H1 (cell line): ENCODE data around the gene PKM. TPM values are rescaled to one million over a fixed set of nuclear protein-coding genes. Genes with fewer than 3 reads are reported as not detected.

Experiments
- CTCF ChIA-PET: fragments of 300-600 bp; sonication (Branson Sonifier 250); formaldehyde crosslinking; loops from one replicate; lab custom pipeline; 2021; ENCODE audit not compliant: partially characterized antibody; lab: Charles Lee
- POLR2A ChIA-PET: fragments of 300-600 bp; sonication (Branson Sonifier 250); formaldehyde crosslinking; loops from one replicate; lab custom pipeline; 2021; ENCODE audit warnings: inconsistent platforms; ENCODE audit not compliant: partially characterized antibody; lab: Charles Lee
- DNase-seq, 2 experiments: peaks; one replicate each; pipeline versions ENCODE4 v3.0.0 to v3.0.0-alpha.2; 2010 to 2022; ENCODE audit warnings: low spot score in 2 of 2, low read depth in 1 of 2, mixed read lengths in 1 of 2
- FAIRE-seq: peaks from 2 replicates; lab custom pipeline; 2011; peaks lifted over from hg19 to GRCh38; lab: Jason Lieb, UNC
- H2AFZ ChIP-seq: 2 replicates; pipeline ENCODE4 v1.8.1; 2012; ENCODE audit warnings: low read length, inconsistent platforms
- H2AK5ac ChIP-seq: 2 replicates; pipeline ENCODE4 v1.6.1; 2013; ENCODE audit warnings: low read depth, low read length
- H2BK120ac ChIP-seq: replicated peaks from 2 replicates; pipeline ENCODE3; 2013; ENCODE audit warnings: low read depth, low read length, inconsistent platforms
- H2BK12ac ChIP-seq: 2 replicates; pipeline ENCODE4 v1.6.1; 2013; ENCODE audit warnings: low read depth, low read length
- H2BK15ac ChIP-seq: 2 replicates; pipeline ENCODE4 v1.6.1; 2013; ENCODE audit warnings: low read length
- H2BK20ac ChIP-seq: 2 replicates; pipeline ENCODE4 v1.6.1; 2013; ENCODE audit warnings: low read length
- H2BK5ac ChIP-seq: 2 replicates; pipeline ENCODE4 v1.6.1; 2013; ENCODE audit warnings: low read depth, low read length
- H3K14ac ChIP-seq: 2 replicates; pipeline ENCODE4 v1.6.1; 2013; ENCODE audit warnings: inconsistent platforms; ENCODE audit not compliant: insufficient read length
- H3K18ac ChIP-seq: 2 replicates; pipeline ENCODE4 v1.6.1; 2013; ENCODE audit warnings: low read length; ENCODE audit errors: extremely low read depth
- H3K23ac ChIP-seq: 2 replicates; pipeline ENCODE4 v1.6.1; 2013; ENCODE audit warnings: inconsistent platforms; ENCODE audit not compliant: insufficient read length
- H3K23me2 ChIP-seq: 2 replicates; pipeline ENCODE4 v1.6.1; 2013; ENCODE audit warnings: low read depth, low read length
- H3K27ac ChIP-seq: 2 replicates; pipeline ENCODE4 v1.6.1; 2011; ENCODE audit warnings: low read depth, low read length, inconsistent platforms
- H3K27me3 ChIP-seq, 4 experiments: replicated peaks in 1 of 4; 1 replicate in 1 of 4; 2 replicates in 3 of 4; pipeline versions ENCODE4 v1.6.1 to v1.8.1; 2011 to 2013; ENCODE audit warnings: low read length in 3 of 4, mild to moderate bottlenecking in 3 of 4, inconsistent platforms in 2 of 4, mixed read lengths in 2 of 4, moderate library complexity in 1 of 4; ENCODE audit not compliant: control insufficient read depth in 3 of 4, insufficient read depth in 3 of 4; ENCODE audit errors: extremely low read depth in 1 of 4
- H3K36me3 ChIP-seq, 4 experiments: 2 replicates each; pipeline versions ENCODE4 v1.6.1 to v1.8.1; 2011 to 2013; ENCODE audit warnings: mild to moderate bottlenecking in 4 of 4, low read length in 3 of 4, moderate library complexity in 2 of 4, control low read depth in 1 of 4, inconsistent platforms in 1 of 4; ENCODE audit not compliant: insufficient read depth in 4 of 4, control insufficient read depth in 2 of 4
- H3K4ac ChIP-seq: replicated peaks from 2 replicates; pipeline ENCODE3; 2013; ENCODE audit warnings: low read length, low read depth, mixed read lengths, inconsistent platforms; ENCODE audit not compliant: insufficient read length
- H3K4me1 ChIP-seq, 4 experiments: replicated peaks in 1 of 4; 1 replicate in 1 of 4; 2 replicates in 3 of 4; pipeline versions ENCODE4 v1.6.1 to v1.8.1; 2011 to 2013; ENCODE audit warnings: low read length in 3 of 4, inconsistent platforms in 2 of 4, mixed read lengths in 1 of 4; ENCODE audit not compliant: insufficient read depth in 4 of 4, control insufficient read depth in 3 of 4
- H3K4me2 ChIP-seq, 2 experiments: 2 replicates each; pipeline versions ENCODE4 v1.6.1 to v1.8.1; 2011 to 2013; ENCODE audit warnings: low read depth in 2 of 2, low read length in 2 of 2, control low read depth in 1 of 2, inconsistent platforms in 1 of 2, mild to moderate bottlenecking in 1 of 2; ENCODE audit not compliant: insufficient read depth in 1 of 2
- H3K4me3 ChIP-seq, 4 experiments: fragments of 200-600, 300-600 bp in 1 of 4; sonication (generic), shearing (Covaris generic), sonication (Bioruptor Twin) in 1 of 4; 2 replicates each; pipeline versions ENCODE4 v1.5.1 to v1.8.1; 2011 to 2016; ENCODE audit warnings: low read length in 4 of 4, low read depth in 3 of 4, control low read depth in 2 of 4, inconsistent platforms in 2 of 4, mild to moderate bottlenecking in 2 of 4, mixed read lengths in 1 of 4, moderate library complexity in 1 of 4; ENCODE audit not compliant: insufficient read depth in 2 of 4; ENCODE audit errors: extremely low read depth in 1 of 4
- H3K56ac ChIP-seq: replicated peaks from 2 replicates; pipeline ENCODE3; 2013; ENCODE audit warnings: low read depth, mild to moderate bottlenecking, mixed read lengths, low read length, inconsistent platforms; ENCODE audit not compliant: insufficient read length
- H3K79me1 ChIP-seq: 2 replicates; pipeline ENCODE4 v1.6.1; 2013; ENCODE audit warnings: low read depth, low read length, control low read depth
- H3K79me2 ChIP-seq, 2 experiments: 2 replicates each; pipeline versions ENCODE4 v1.6.1 to v1.8.1; 2012 to 2013; ENCODE audit warnings: low read length in 2 of 2, mild to moderate bottlenecking in 2 of 2, inconsistent platforms in 1 of 2; ENCODE audit not compliant: insufficient read depth in 2 of 2, control insufficient read depth in 1 of 2
- H3K9ac ChIP-seq, 4 experiments: replicated peaks in 1 of 4; 1 replicate in 1 of 4; 2 replicates in 3 of 4; pipeline versions ENCODE4 v1.6.1 to v1.8.1; 2011 to 2013; ENCODE audit warnings: low read depth in 3 of 4, low read length in 3 of 4, control low read depth in 2 of 4, mild to moderate bottlenecking in 2 of 4, moderate library complexity in 2 of 4, inconsistent platforms in 1 of 4; ENCODE audit errors: extremely low read depth in 1 of 4
- H3K9me3 ChIP-seq, 2 experiments: 2 replicates each; pipeline versions ENCODE4 v1.6.1 to v1.8.1; 2012 to 2013; ENCODE audit warnings: mild to moderate bottlenecking in 2 of 2, moderate library complexity in 2 of 2, control low read depth in 1 of 2, inconsistent platforms in 1 of 2, low read depth in 1 of 2, low read length in 1 of 2, mixed read lengths in 1 of 2; ENCODE audit not compliant: insufficient read depth in 2 of 2
- H4K20me1 ChIP-seq, 2 experiments: replicated peaks in 1 of 2; 2 replicates each; pipeline versions ENCODE3 to v1.8.1; 2011 to 2013; ENCODE audit warnings: inconsistent platforms in 2 of 2, low read length in 2 of 2, mild to moderate bottlenecking in 1 of 2; ENCODE audit not compliant: insufficient read depth in 2 of 2, control insufficient read depth in 1 of 2
- H4K5ac ChIP-seq: 2 replicates; pipeline ENCODE4 v1.6.1; 2013; ENCODE audit warnings: low read length, low read depth, mixed read lengths, inconsistent platforms; ENCODE audit not compliant: insufficient read length
- H4K8ac ChIP-seq: 2 replicates; pipeline ENCODE4 v1.8.0; 2013; ENCODE audit warnings: mild to moderate bottlenecking, moderate library complexity, low read length, inconsistent platforms; ENCODE audit not compliant: insufficient read depth; ENCODE audit errors: extremely low read depth
- H4K91ac ChIP-seq: replicated peaks from 2 replicates; pipeline ENCODE3; 2013; ENCODE audit warnings: low read length, mixed read lengths, inconsistent platforms; ENCODE audit not compliant: insufficient read length
- ASH2L ChIP-seq: fragments of 200-600, 300-600 bp; sonication (generic); IDR thresholded peaks from one replicate; pipeline ENCODE4 v1.7.1; 2017; ENCODE audit warnings: low read length
- BCL11A ChIP-seq, 2 experiments: IDR thresholded peaks; one replicate each; pipeline ENCODE4 v1.6.1; 2011; ENCODE audit warnings: low read depth in 2 of 2, low read length in 2 of 2, mild to moderate bottlenecking in 2 of 2
- E2F6 ChIP-seq: IDR thresholded peaks from 2 replicates; pipeline ENCODE4 v1.6.1; 2012; ENCODE audit warnings: inconsistent platforms
- EZH2 ChIP-seq: fragments of 200-600 bp; sonication (generic); IDR thresholded peaks from 2 replicates; pipeline ENCODE4 v1.7.1; 2012; ENCODE audit warnings: low read depth, mild to moderate bottlenecking, moderate library complexity, low read length, inconsistent platforms; ENCODE audit not compliant: severe bottlenecking
- GABPA ChIP-seq: IDR thresholded peaks from 2 replicates; pipeline ENCODE4 v1.6.1; 2011; ENCODE audit warnings: mild to moderate bottlenecking, low read length, moderate library complexity, borderline replicate concordance; ENCODE audit not compliant: insufficient read depth
- NANOG ChIP-seq: IDR thresholded peaks from 2 replicates; pipeline ENCODE4 v1.6.1; 2011; ENCODE audit warnings: low read length, low read depth, mild to moderate bottlenecking, inconsistent platforms; ENCODE audit not compliant: insufficient read depth, poor library complexity, severe bottlenecking
- POLR2A ChIP-seq, 2 experiments: IDR thresholded peaks; 1 replicate in 1 of 2; 2 replicates in 1 of 2; pipeline ENCODE4 v1.6.1; 2011; ENCODE audit warnings: low read depth in 2 of 2, low read length in 2 of 2, mild to moderate bottlenecking in 2 of 2; ENCODE audit errors: control extremely low read depth in 1 of 2
- SIN3A ChIP-seq, 2 experiments: IDR thresholded peaks in 1 of 2; conservative IDR thresholded peaks in 1 of 2; 2 replicates each; pipeline ENCODE4 v1.6.1; 2011 to 2012; ENCODE audit warnings: low read length in 2 of 2, improper control_type of control experiment in 1 of 2, low read depth in 1 of 2, mild to moderate bottlenecking in 1 of 2
- SP2 ChIP-seq: IDR thresholded peaks from 2 replicates; pipeline ENCODE4 v1.6.1; 2012; ENCODE audit warnings: mild to moderate bottlenecking, low read length, inconsistent platforms
- TAF7 ChIP-seq: optimal IDR thresholded peaks from 2 replicates; pipeline ENCODE3; 2011; ENCODE audit warnings: low read depth, mild to moderate bottlenecking, inconsistent platforms, low read length, moderate library complexity, borderline replicate concordance
- TEAD4 ChIP-seq: IDR thresholded peaks from 2 replicates; pipeline ENCODE4 v1.6.1; 2012; ENCODE audit warnings: low read depth, low read length, inconsistent platforms, mixed read lengths
- WGBS, 2 experiments: shearing (Covaris generic) in 1 of 2; methylation state at CpG; one replicate each; pipeline versions ENCODE4 v1.1.6 to v1.1.7; 2013 to 2015; ENCODE audit warnings: low lambda C conversion rate in 2 of 2, mixed read lengths in 2 of 2, inconsistent platforms in 1 of 2, low coverage in 1 of 2, missing lambda C conversion rate in 1 of 2; ENCODE audit not compliant: insufficient replicate concordance in 2 of 2, insufficient coverage in 1 of 2, insufficient read length in 1 of 2; ENCODE audit errors: extremely low coverage in 1 of 2, missing lambda C conversion rate in 1 of 2; 5-methylcytosine and 5-hydroxymethylcytosine counted together
- polyA plus RNA-seq, 7 experiments: library from polyadenylated mRNA; depleted of rRNA in 3 of 7; stranded (reverse) in 5 of 7; unstranded in 2 of 7; fragments of >200 nt in 5 of 7; fragments of 200-250 nt in 2 of 7; gene quantifications; 1 replicate in 5 of 7; 2 replicates in 1 of 7; 4 replicates in 1 of 7; pipeline versions ENCODE4 v1.2.1 to v1.2.3, GENCODE V29; 2011 to 2013; ENCODE audit warnings: missing spikeins in 2 of 7, mixed read lengths in 2 of 7
- total RNA-seq: library from RNA; stranded (reverse); fragmentation: NEBNext Ultra II Directional; extraction: Animal tissue kit (Norgen Biotek cat#: 25700); gene quantifications from 2 replicates; pipeline ENCODE4 v1.2.1, GENCODE V29; 2021

PKM gene
- total and polyA plus RNA-seq, 2 of the 8 experiments (the other 6 are each of a cell fraction or from before 2014, with no cell fraction given): 780 to 856 TPM

GRCh38 chr15:72271221-72271620 is 40.2 kb upstream of the PKM start:
- WGBS, 2 experiments: 90% methylated on average over 4 of the region's 4 CpGs; no CpG with 5 or more reads in 1 of the 2 experiments
- H3K56ac ChIP-seq: no peak overlapping the region
- H4K5ac ChIP-seq: no peak overlapping the region
- peaks cover 6 to 16% (median 13%) of the 10 kb centered on the region in 4 experiments; a peak in 7 of 8 replicates for H3K36me3 ChIP-seq
- H2BK5ac ChIP-seq: no peak overlapping the region
- no peak overlapping the region for H2AFZ ChIP-seq
- H3K9me3 ChIP-seq: no peaks in the 10 kb centered on the region
- H3K4me1 ChIP-seq: peaks cover 0 to 5% (median 3%) of the 10 kb centered on the region in 4 experiments; a peak in 4 of 7 replicates
- H3K79me1 ChIP-seq: no peaks in the 10 kb centered on the region
- H3K79me2 ChIP-seq: peaks cover 0 to 11% of the 10 kb centered on the region in 2 experiments; a peak in 1 of 4 replicates
- no peak overlapping the region for H2BK20ac ChIP-seq
- H3K23ac ChIP-seq: no peak overlapping the region
- H3K4ac ChIP-seq: no peak overlapping the region
- H3K9ac ChIP-seq: peak overlapping the region in 1 of 4 experiments; percentile 9; a peak in 1 of 7 replicates
- H3K23me2 ChIP-seq: peaks cover 4% of the 10 kb centered on the region
- no peak overlapping the region for H3K18ac ChIP-seq
- H4K20me1 ChIP-seq: no peaks in the 10 kb centered on the region
- no peak overlapping the region for H2BK120ac ChIP-seq
- H3K27ac ChIP-seq: no peak overlapping the region
- POLR2A ChIA-PET: interaction anchor here (0.7 to 1.0 kb wide), 2 partner anchors 41 to 44 kb away, joined by 3 to 4 read pairs; no protein-coding TSS in a partner anchor
- H3K14ac ChIP-seq: no peak overlapping the region
- H2BK12ac ChIP-seq: no peak overlapping the region
- no peak overlapping the region for H4K8ac ChIP-seq
- DNase-seq (no peak), FAIRE-seq (no peak)
- H2BK15ac ChIP-seq: no peak overlapping the region
- H3K27me3 ChIP-seq: no peaks in the 10 kb centered on the region
- peak overlapping the region in 1 of 4 experiments; percentile 86; a peak in 2 of 8 replicates for H3K4me3 ChIP-seq
- H4K91ac ChIP-seq: no peak overlapping the region
- peak overlapping the region; percentile 57 to 73; a peak in 2 of 4 replicates for H3K4me2 ChIP-seq
- no peak overlapping the region for H2AK5ac ChIP-seq
- CTCF ChIA-PET: interaction anchor here (0.6 to 1.2 kb wide), 3 partner anchors 9 to 16 kb away, joined by 3 read pairs; no protein-coding TSS in a partner anchor
- TF ChIP-seq SP2 (no peak), POLR2A (IDR thresholded peaks at IDR 0.05; ENCODE audit: control extremely low read depth in 1 of 2, low read depth in 2 of 2, low read length in 2 of 2) (no peak), TAF7 (no peak), EZH2 (no peak), NANOG (no peak), GABPA (no peak), BCL11A (IDR thresholded peaks at IDR 0.05; ENCODE audit: low read depth in 2 of 2, low read length in 2 of 2) (no peak), TEAD4 (no peak), E2F6 (no peak), ASH2L (no peak), SIN3A (conservative IDR thresholded peaks at IDR 0.05 in 1 of 2, IDR thresholded peaks at IDR 0.05 in 1 of 2; ENCODE audit: low read depth in 1 of 2, low read length in 2 of 2) (no peak)
